Fibroblast of mammary gland (primary cell): ENCODE data around the gene ARHGAP6.

Experiments used
- DNase-seq: peaks from one replicate; pipeline ENCODE4 v3.0.0-alpha.2; 2010; ENCODE audit warnings: low read depth
- H3K4me3 ChIP-seq: 2 replicates; pipeline ENCODE4 v1.5.1; 2011; ENCODE audit warnings: low read depth, mild to moderate bottlenecking, low read length, moderate library complexity; ENCODE audit not compliant: control insufficient read depth
- TF ChIP-seq, protein P1 (sequence below): conservative IDR thresholded peaks from 2 replicates; pipeline ENCODE4 v1.5.1; 2011; ENCODE audit warnings: low read depth, low read length, inconsistent platforms; ENCODE audit not compliant: control insufficient read depth, insufficient read depth

ARHGAP6 gene

DNA sequence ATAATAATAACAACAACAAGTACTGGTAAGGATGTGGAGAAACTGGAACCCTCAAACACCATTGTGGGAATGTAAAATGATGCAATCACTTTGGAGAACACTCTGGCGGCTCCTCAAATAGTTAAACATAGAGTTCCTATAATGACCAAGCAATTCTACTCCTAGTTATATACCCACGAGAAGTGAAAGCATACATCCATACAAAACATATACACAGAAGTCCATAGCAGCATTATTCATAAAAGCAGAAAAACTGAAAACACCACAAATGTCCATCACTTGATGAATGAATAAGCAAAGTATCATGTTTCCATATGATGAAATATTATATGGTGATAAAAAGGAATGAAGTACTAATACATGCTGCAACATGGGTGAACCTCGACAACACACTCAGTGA, 255.8 kb downstream of the ARHGAP6 start:
- TF ChIP-seq, protein P1, sequence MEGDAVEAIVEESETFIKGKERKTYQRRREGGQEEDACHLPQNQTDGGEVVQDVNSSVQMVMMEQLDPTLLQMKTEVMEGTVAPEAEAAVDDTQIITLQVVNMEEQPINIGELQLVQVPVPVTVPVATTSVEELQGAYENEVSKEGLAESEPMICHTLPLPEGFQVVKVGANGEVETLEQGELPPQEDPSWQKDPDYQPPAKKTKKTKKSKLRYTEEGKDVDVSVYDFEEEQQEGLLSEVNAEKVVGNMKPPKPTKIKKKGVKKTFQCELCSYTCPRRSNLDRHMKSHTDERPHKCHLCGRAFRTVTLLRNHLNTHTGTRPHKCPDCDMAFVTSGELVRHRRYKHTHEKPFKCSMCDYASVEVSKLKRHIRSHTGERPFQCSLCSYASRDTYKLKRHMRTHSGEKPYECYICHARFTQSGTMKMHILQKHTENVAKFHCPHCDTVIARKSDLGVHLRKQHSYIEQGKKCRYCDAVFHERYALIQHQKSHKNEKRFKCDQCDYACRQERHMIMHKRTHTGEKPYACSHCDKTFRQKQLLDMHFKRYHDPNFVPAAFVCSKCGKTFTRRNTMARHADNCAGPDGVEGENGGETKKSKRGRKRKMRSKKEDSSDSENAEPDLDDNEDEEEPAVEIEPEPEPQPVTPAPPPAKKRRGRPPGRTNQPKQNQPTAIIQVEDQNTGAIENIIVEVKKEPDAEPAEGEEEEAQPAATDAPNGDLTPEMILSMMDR = no peak
- H3K4me3 ChIP-seq = no peak overlapping the region
- DNase-seq = no peak

- DNase-seq = no peak
- TF ChIP-seq, protein P1 = no peak
Observed at GRCh38 chrX:11408783-11409182, 256.9 kb downstream of the ARHGAP6 start.

DNA sequence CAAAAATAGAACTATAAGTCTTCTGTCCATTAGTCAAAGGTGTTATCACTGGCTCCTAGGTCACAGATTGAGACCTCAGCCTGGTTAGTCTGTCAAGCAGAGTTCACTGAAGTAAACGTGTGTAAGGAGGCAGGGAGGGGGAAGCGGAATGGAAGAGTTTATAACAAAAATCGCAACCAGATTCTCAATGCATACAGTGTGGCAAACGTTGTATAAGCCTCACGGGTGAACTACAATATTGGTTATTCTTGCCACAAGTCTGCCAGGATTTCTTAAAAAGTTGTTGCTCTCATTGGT, 257.7 kb downstream of the ARHGAP6 start:
- DNase-seq = no peak
- TF ChIP-seq, protein P1 = no peak
- no peak overlapping the region for H3K4me3 ChIP-seq

More at GRCh38 chrX:11408783-11409182, 256.9 kb downstream of the ARHGAP6 start:
- H3K4me3 ChIP-seq = no peak overlapping the region

DNA sequence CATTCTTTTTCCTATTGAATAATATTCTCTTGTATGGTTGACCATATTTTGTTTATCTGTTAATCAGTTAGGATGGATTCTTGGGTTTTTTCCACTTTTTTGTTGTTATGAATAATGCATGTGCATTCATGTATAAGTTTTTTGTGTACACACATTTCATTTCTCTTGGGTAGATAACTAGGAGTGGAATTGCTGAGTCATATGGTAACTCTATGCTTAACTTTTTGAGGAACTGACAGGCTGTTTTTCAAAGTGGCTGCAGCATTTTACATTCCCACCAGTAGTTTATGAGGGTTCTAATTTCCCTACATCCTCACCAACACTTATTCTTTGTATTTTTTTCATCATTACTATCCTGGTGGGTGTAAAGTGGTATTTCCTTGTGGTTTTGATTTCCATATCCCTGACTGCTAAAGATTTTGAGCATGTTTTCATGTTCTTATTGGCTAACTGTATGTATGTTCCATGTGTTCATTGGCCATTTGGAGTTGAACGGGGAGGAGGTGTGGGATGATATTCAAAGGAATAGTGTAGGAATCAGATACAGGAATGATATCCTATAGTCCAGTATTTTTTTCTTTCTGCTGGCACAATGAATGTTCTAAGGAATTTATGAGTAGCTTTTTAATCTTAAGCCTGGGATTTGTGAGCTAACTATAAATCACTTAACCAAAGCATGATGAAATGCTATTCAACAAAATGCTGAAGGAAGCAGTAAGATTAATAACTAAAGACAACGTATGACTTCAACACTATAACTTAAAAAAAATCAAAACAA, 258.2 kb downstream of the ARHGAP6 start:
- TF ChIP-seq, protein P1 = no peak
- no peak overlapping the region for H3K4me3 ChIP-seq
- DNase-seq = no peak

DNA sequence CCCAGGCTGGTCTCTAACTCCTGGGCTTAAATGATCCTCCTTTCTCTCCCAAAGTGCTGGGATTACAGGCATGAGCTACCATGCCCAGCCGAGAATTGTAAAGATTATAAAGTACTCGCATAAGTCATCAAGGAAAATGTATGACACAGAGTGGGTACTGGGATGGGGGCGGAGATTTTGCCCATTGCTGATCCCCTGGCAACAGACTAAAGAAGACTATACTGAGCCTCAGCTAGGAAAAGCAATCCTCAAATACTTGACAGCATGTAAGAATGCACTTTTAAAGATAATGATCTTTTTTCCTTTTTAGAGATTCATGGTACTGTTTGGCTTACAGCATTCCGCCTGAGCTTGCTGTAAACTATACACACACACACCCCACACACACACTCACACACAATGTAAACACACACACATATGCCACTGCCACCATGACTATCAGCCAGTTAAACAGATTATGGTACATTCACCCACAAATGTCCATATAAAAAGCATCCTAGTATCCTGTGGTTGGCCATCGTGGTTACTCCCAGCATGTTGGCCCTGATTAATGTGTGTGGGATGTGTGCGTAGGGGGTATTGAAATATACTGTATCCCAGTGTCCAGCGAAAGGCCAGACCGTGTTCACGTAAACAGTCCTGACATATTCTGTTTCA, 259.5 kb downstream of the ARHGAP6 start:
- DNase-seq = peak; percentile 59
- H3K4me3 ChIP-seq = no peak overlapping the region
- TF ChIP-seq, protein P1 = no peak

DNA sequence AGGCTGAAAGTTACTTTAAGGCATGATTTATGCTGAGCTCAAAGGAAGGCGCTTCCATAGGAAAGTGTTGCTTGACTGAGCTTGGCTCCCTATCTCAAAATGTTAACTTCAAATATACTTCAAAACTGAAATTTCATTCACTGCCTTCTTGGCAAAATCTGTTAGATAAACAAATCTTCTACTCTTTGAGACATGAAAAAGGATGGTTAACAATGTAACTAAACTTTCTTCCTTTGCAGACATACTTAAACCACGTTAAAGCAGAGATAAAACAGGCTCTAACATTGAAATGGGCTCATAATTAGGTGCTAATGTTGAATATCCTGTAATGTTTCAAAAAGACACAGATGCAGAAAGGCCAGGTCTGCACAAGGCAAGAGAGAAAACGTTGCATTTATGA, 262.1 kb downstream of the ARHGAP6 start:
- TF ChIP-seq, protein P1 = no peak
- H3K4me3 ChIP-seq = no peak overlapping the region
- DNase-seq = no peak
